Uterus (tissue), 4 donors: Measurements from ENCODE around the gene BMPR2. TPM values are rescaled to one million over a fixed set of nuclear protein-coding genes. Genes with fewer than 3 reads are reported as not detected.
A peak's percentile ranks its signal among the peaks of the same experiment; 100 is the strongest.
"Not testable (repeated sequence)": the region's sequence is repeated elsewhere in the genome, so short reads cannot be mapped to it uniquely, and the experiment has no call there.

Experiments
- DNase-seq, 2 donors: peaks; one replicate each; pipeline ENCODE4 v3.0.0-alpha.2; 2019 to 2020
- H3K27ac ChIP-seq, 2 donors: fragments of 200-600 bp; sonication (generic); 1 replicate in 1 of 2; 2 replicates in 1 of 2; pipeline ENCODE4 v1.5.1; 2016 to 2018
- H3K27me3 ChIP-seq, 2 donors: fragments of 200-600 bp; sonication (generic); one replicate each; pipeline ENCODE4 v1.5.1; 2018 to 2019; ENCODE audit warnings: control low read depth in 1 of 2
- H3K36me3 ChIP-seq, 2 donors: fragments of 200-600 bp; sonication (generic); one replicate each; pipeline ENCODE4 v1.5.1; 2019; ENCODE audit warnings: control low read depth in 1 of 2
- H3K4me1 ChIP-seq, 2 donors: fragments of 200-600 bp; sonication (generic); one replicate each; pipeline ENCODE4 v1.5.1; 2018 to 2019; ENCODE audit warnings: control low read depth in 1 of 2
- H3K4me3 ChIP-seq, 2 donors: fragments of 200-600 bp; sonication (generic); 1 replicate in 1 of 2; 2 replicates in 1 of 2; pipeline ENCODE4 v1.5.1; 2018 to 2019; ENCODE audit warnings: mild to moderate bottlenecking in 1 of 2
- H3K9me3 ChIP-seq, 2 donors: fragments of 200-600 bp; sonication (generic); one replicate each; pipeline ENCODE4 v1.5.1; 2019; ENCODE audit warnings: control low read depth in 1 of 2
- POLR2A ChIP-seq, 2 donors: fragments of 450-650 bp; IDR thresholded peaks; one replicate each; pipeline ENCODE4 v1.6.1; 2016; ENCODE audit warnings: antibody characterized with exemption in 2 of 2, mild to moderate bottlenecking in 1 of 2, moderate library complexity in 1 of 2
- intact Hi-C: fragments of 100-400 bp; cut with DNase I; formaldehyde crosslinking; loops from one replicate; pipeline ENCODE4 v1.15.1; 2023; ENCODE audit warnings: low total_unique reads
- total RNA-seq, 4 donors: library from RNA; depleted of rRNA in 3 of 4; stranded (reverse); fragments of >200 nt in 3 of 4; gene quantifications; one replicate each; pipeline versions ENCODE4 v1.1.0 to v1.2.4, GENCODE V29; 2014 to 2023
- TF ChIP-seq, protein P1 (sequence below), 4 experiments: fragments of 200-600 bp in 2 of 4; fragments of 450-650 bp in 2 of 4; sonication (generic) in 2 of 4; IDR thresholded peaks; one replicate each; pipeline ENCODE4 v1.5.1; 2016 to 2019; ENCODE audit warnings: antibody characterized with exemption in 4 of 4, mild to moderate bottlenecking in 2 of 4, moderate library complexity in 1 of 4
- donor health status: DM: yes; HTN: yes; CAD: no.

BMPR2 gene
- total RNA-seq, 4 donors from 2014 or later = 38.7 to 101 (median 62.3) TPM

DNA sequence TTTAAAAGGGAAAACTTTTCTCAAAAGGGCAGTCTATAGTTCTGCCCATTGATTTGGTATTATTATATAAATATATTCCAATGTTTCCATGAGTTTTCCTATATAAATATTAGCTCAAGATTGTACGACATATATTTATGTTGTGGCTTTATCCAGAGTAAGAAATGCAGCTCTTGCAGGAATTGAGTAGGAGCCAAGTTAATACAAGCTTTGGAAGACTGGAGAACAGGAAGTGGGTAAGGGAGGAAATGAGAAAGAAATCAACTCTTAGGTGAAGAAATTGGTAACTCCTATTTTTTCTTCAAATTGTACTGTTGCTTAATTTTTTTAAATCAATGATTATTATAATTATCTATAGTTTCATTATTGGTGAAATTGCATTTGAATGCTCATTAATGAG lies 153.3 kb downstream of the BMPR2 start:
- DNase-seq = no peak
- Histone ChIP-seq H3K36me3 (no peaks in the 10 kb centered on the region), H3K4me1 (no peaks in the 10 kb centered on the region), H3K27ac (no peak overlapping the region), H3K9me3 (no peaks in the 10 kb centered on the region), H3K27me3 (no peaks in the 10 kb centered on the region), H3K4me3 (no peak overlapping the region)
- TF ChIP-seq, protein P1, sequence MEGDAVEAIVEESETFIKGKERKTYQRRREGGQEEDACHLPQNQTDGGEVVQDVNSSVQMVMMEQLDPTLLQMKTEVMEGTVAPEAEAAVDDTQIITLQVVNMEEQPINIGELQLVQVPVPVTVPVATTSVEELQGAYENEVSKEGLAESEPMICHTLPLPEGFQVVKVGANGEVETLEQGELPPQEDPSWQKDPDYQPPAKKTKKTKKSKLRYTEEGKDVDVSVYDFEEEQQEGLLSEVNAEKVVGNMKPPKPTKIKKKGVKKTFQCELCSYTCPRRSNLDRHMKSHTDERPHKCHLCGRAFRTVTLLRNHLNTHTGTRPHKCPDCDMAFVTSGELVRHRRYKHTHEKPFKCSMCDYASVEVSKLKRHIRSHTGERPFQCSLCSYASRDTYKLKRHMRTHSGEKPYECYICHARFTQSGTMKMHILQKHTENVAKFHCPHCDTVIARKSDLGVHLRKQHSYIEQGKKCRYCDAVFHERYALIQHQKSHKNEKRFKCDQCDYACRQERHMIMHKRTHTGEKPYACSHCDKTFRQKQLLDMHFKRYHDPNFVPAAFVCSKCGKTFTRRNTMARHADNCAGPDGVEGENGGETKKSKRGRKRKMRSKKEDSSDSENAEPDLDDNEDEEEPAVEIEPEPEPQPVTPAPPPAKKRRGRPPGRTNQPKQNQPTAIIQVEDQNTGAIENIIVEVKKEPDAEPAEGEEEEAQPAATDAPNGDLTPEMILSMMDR (IDR thresholded peaks at IDR 0.05) = no peak
- TF ChIP-seq POLR2A (IDR thresholded peaks at IDR 0.05) = no peak
- intact Hi-C loops = no loop called here

DNA sequence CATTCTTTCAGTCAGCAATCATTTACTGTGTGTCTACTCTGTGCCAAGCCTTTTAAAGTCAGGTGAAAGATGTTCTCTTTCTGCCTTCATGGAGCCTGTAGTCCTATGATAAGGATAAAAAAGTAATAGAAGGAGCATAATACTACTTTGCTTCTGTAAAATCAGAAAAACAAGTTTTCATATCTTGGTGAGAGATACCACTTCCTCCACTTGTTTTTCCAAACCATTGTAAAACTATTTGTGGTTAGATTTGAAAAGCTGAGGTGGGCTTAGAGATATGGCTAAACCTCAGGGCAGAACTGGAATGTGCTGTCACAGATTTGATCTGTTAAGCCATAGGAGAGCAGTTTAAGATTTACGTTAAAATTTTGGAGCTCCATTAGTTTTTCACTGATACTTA lies 153.9 kb downstream of the BMPR2 start:
- no peaks in the 10 kb centered on the region for H3K9me3 ChIP-seq
- H3K36me3 ChIP-seq = no peaks in the 10 kb centered on the region
- H3K27me3 ChIP-seq = no peaks in the 10 kb centered on the region
- H3K4me3 ChIP-seq = no peak overlapping the region
- intact Hi-C loops = no loop called here
- no peaks in the 10 kb centered on the region for H3K4me1 ChIP-seq
- H3K27ac ChIP-seq = no peak overlapping the region
- no peak for DNase-seq
- no peak for TF ChIP-seq POLR2A (IDR thresholded peaks at IDR 0.05)
- TF ChIP-seq, protein P1 (IDR thresholded peaks at IDR 0.05) = no peak

DNA sequence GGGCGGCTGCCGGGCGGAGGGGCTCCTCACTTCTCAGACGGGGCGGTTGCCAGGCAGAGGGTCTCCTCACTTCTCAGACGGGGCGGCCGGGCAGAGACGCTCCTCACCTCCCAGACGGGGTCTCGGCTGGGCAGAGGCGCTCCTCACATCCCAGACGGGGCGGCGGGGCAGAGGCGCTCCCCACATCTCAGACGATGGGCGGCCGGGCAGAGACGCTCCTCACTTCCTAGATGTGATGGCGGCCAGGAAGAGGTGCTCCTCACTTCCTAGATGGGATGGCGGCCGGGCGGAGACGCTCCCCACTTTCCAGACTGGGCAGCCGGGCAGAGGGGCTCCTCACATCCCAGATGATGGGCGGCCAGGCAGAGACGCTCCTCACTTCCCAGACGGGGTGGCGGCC lies 159.2 kb downstream of the BMPR2 start:
- H3K9me3 ChIP-seq, H3K4me3 ChIP-seq, H3K4me1 ChIP-seq, H3K27me3 ChIP-seq, intact Hi-C loops, H3K27ac ChIP-seq, H3K36me3 ChIP-seq, DNase-seq: not testable (repeated sequence)

DNA sequence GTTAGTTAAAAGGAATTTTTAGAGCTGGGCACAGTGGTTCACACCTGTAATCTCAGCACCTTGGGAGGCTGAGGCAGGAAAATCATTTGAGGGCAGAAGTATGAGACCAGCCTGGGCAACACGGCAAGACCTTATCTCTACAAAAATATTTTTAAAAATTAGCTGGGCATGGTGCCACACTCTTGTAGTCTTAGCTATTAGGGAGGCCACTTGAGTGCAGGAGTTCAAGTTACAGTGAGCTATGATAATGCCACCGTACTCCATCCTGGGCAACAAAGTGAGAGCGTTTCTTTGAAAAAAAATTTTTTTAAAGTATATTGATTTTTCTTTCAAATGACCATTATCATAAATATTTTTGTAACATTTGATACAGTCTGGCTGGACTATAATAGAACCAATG lies 165.0 kb downstream of the BMPR2 start:
- Histone ChIP-seq H3K36me3 (no peaks in the 10 kb centered on the region), H3K9me3 (no peaks in the 10 kb centered on the region), H3K27ac (no peak overlapping the region), H3K4me3 (no peak overlapping the region), H3K27me3 (no peaks in the 10 kb centered on the region), H3K4me1 (peaks cover 0 to 5% of the 10 kb centered on the region in 2 donors)
- TF ChIP-seq POLR2A (IDR thresholded peaks at IDR 0.05) = no peak
- TF ChIP-seq, protein P1 (IDR thresholded peaks at IDR 0.05) = no peak
- intact Hi-C loops = no loop called here
- DNase-seq = no peak

DNA sequence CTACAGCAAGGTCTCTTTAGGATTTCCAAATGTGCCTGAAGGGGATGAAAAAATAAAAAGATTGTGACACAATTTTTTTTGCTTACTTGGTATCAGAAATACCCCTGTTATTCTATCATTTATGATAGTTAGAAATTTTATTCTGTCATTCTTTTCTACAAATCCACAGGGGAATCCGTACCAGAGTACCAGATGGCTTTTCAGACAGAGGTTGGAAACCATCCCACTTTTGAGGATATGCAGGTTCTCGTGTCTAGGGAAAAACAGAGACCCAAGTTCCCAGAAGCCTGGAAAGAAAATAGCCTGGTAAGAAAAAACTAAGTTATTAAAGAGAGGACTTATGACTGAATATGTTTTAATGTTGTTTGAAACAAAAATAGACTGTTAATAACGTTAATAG lies 166.0 kb downstream of the BMPR2 start:
- H3K27ac ChIP-seq = peak overlapping the region; percentile 25 to 53

More for the DNA sequence above, 166.0 kb downstream of the BMPR2 start:
- H3K4me3 ChIP-seq = no peak overlapping the region
- no peak for TF ChIP-seq POLR2A (IDR thresholded peaks at IDR 0.05)
- TF ChIP-seq, protein P1 (IDR thresholded peaks at IDR 0.05) = no peak
- intact Hi-C loops = no loop called here
- no peaks in the 10 kb centered on the region for H3K9me3 ChIP-seq
- peak in 1 of 2 donors; percentile 56 for DNase-seq
- no peaks in the 10 kb centered on the region for H3K27me3 ChIP-seq
- H3K36me3 ChIP-seq = no peaks in the 10 kb centered on the region
- H3K4me1 ChIP-seq = peaks cover 0 to 5% of the 10 kb centered on the region in 2 donors
